Body of pancreas (tissue), 4 donors: ENCODE data around the gene SLC25A10.

Experiments
- CTCF ChIP-seq, 7 experiments: fragments of 450-650 bp in 4 of 7; fragments of 200-600 bp in 3 of 7; sonication (generic) in 3 of 7; IDR thresholded peaks; one replicate each; pipeline ENCODE4 v1.5.1; 2016 to 2019; ENCODE audit warnings: antibody characterized with exemption in 7 of 7
- POLR2A ChIP-seq, 3 donors: fragments of 450-650 bp; IDR thresholded peaks; one replicate each; pipeline ENCODE4 v1.6.1; 2016; ENCODE audit warnings: antibody characterized with exemption in 3 of 3, mild to moderate bottlenecking in 2 of 3

GRCh38 chr17:81727324-81728031, 15.4 kb downstream of the SLC25A10 start:
- TF ChIP-seq CTCF (IDR thresholded peaks at IDR 0.05) (peak in 1 of 7 experiments; percentile 10), POLR2A (IDR thresholded peaks at IDR 0.05) (no peak)
